CD14-positive monocyte (primary cell): ENCODE data around the gene BCL2L12. TPM values are rescaled to one million over a fixed set of nuclear protein-coding genes. Genes with fewer than 3 reads are reported as not detected.

Source experiments
- DNase-seq, 3 donors: peaks; one replicate each; pipeline ENCODE4 v3.0.0-alpha.2; 2011 to 2022
- H2AFZ ChIP-seq: 2 replicates; pipeline ENCODE4 v1.6.0; 2012; ENCODE audit warnings: mild to moderate bottlenecking, low read depth, low read length, inconsistent platforms; ENCODE audit not compliant: insufficient read depth, poor library complexity, severe bottlenecking
- H3K27ac ChIP-seq, 2 donors: 1 replicate in 1 of 2; 2 replicates in 1 of 2; pipeline ENCODE4 v1.5.1; 2012 to 2013; ENCODE audit warnings: low read length in 2 of 2, control low read depth in 1 of 2, inconsistent platforms in 1 of 2, low read depth in 1 of 2, mild to moderate bottlenecking in 1 of 2
- H3K27me3 ChIP-seq, 2 donors: one replicate each; pipeline versions ENCODE4 v1.6.0 to v1.6.1; 2011 to 2013; ENCODE audit warnings: low read length in 2 of 2; ENCODE audit not compliant: control insufficient read depth in 2 of 2, insufficient read depth in 2 of 2
- H3K36me3 ChIP-seq, 2 donors: replicated peaks in 1 of 2; 1 replicate in 1 of 2; 2 replicates in 1 of 2; pipeline versions ENCODE4 v1.5.1 to v1.6.1; 2012 to 2013; ENCODE audit warnings: low read length in 2 of 2, control low read depth in 1 of 2, inconsistent platforms in 1 of 2, mild to moderate bottlenecking in 1 of 2; ENCODE audit not compliant: insufficient read depth in 2 of 2, control insufficient read depth in 1 of 2
- H3K4me1 ChIP-seq, 2 donors: 1 replicate in 1 of 2; 2 replicates in 1 of 2; pipeline versions ENCODE4 v1.5.1 to v1.6.1; 2012 to 2013; ENCODE audit warnings: low read length in 2 of 2, control low read depth in 1 of 2, inconsistent platforms in 1 of 2, mild to moderate bottlenecking in 1 of 2, moderate library complexity in 1 of 2; ENCODE audit not compliant: insufficient read depth in 2 of 2, control insufficient read depth in 1 of 2
- H3K4me2 ChIP-seq: replicated peaks from 2 replicates; pipeline ENCODE3; 2012; ENCODE audit warnings: low read length, moderate library complexity, mild to moderate bottlenecking; ENCODE audit not compliant: poor library complexity, severe bottlenecking; ENCODE audit errors: extremely low read depth
- H3K4me3 ChIP-seq, 3 experiments: fragments of 200-600 bp in 1 of 3; sonication (generic) in 1 of 3; replicated peaks in 1 of 3; 1 replicate in 2 of 3; 2 replicates in 1 of 3; pipeline ENCODE4 v1.5.1; 2011 to 2013; ENCODE audit warnings: low read length in 3 of 3, mild to moderate bottlenecking in 3 of 3, control low read depth in 2 of 3, low read depth in 2 of 3, inconsistent platforms in 1 of 3, moderate library complexity in 1 of 3
- H3K79me2 ChIP-seq: 2 replicates; pipeline ENCODE4 v1.6.0; 2012; ENCODE audit warnings: mild to moderate bottlenecking, control low read depth, inconsistent platforms, low read length, moderate library complexity; ENCODE audit not compliant: insufficient read depth
- H3K9ac ChIP-seq: 2 replicates; pipeline ENCODE4 v1.6.0; 2017; ENCODE audit warnings: low read length, mild to moderate bottlenecking; ENCODE audit not compliant: insufficient read depth, poor library complexity, severe bottlenecking
- H3K9me3 ChIP-seq, 2 donors: replicated peaks in 1 of 2; 1 replicate in 1 of 2; 2 replicates in 1 of 2; pipeline versions ENCODE4 v1.5.1 to v1.6.1; 2012 to 2013; ENCODE audit warnings: low read length in 2 of 2, control low read depth in 1 of 2; ENCODE audit not compliant: control insufficient read depth in 1 of 2, insufficient read depth in 1 of 2
- H4K20me1 ChIP-seq: 2 replicates; pipeline ENCODE4 v1.6.0; 2012; ENCODE audit warnings: mild to moderate bottlenecking, low read length, control low read depth, moderate library complexity; ENCODE audit not compliant: insufficient read depth
- H3K27ac Mint-ChIP-seq, 7 donors: one replicate each; pipeline ENCODE4 v1.8.0; 2020; ENCODE audit warnings: mild to moderate bottlenecking in 7 of 7, mixed read lengths in 7 of 7, moderate library complexity in 6 of 7, inconsistent platforms in 2 of 7
- H3K27me3 Mint-ChIP-seq, 3 donors: one replicate each; pipeline ENCODE4 v1.8.0; 2021 to 2022; ENCODE audit warnings: low read depth in 3 of 3, mild to moderate bottlenecking in 3 of 3, mixed read lengths in 3 of 3, moderate library complexity in 3 of 3, inconsistent platforms in 1 of 3
- H3K36me3 Mint-ChIP-seq, 2 donors: one replicate each; pipeline ENCODE4 v1.8.0; 2020; ENCODE audit warnings: mixed read lengths in 2 of 2, inconsistent platforms in 1 of 2, mild to moderate bottlenecking in 1 of 2
- H3K4me1 Mint-ChIP-seq: one replicate; pipeline ENCODE4 v1.8.0; 2020; ENCODE audit warnings: mild to moderate bottlenecking, mixed read lengths
- H3K4me3 Mint-ChIP-seq, 2 donors: one replicate each; pipeline ENCODE4 v1.8.0; 2020; ENCODE audit warnings: mild to moderate bottlenecking in 2 of 2, mixed read lengths in 2 of 2, moderate library complexity in 1 of 2
- H3K9me3 Mint-ChIP-seq, 7 donors: one replicate each; pipeline ENCODE4 v1.8.0; 2020 to 2022; ENCODE audit warnings: mixed read lengths in 7 of 7, mild to moderate bottlenecking in 6 of 7, moderate library complexity in 6 of 7, inconsistent platforms in 2 of 7
- CTCF ChIP-seq: fragments of 200-600 bp; IDR thresholded peaks from one replicate; pipeline ENCODE4 v1.8.0; 2022; ENCODE audit warnings: antibody characterized with exemption, mild to moderate bottlenecking
- WGBS: methylation state at CpG from one replicate; pipeline ENCODE4 v1.1.5; 2013; ENCODE audit warnings: missing lambda C conversion rate; ENCODE audit not compliant: insufficient coverage; 5-methylcytosine and 5-hydroxymethylcytosine counted together
- intact Hi-C, 2 donors: fragments of 100-400 bp; cut with micrococcal nuclease; formaldehyde crosslinking; loops; one replicate each; pipeline versions ENCODE4 v1.15.0 to v1.15.1; 2023
- polyA plus RNA-seq, 3 donors: library from polyadenylated mRNA; depleted of rRNA in 1 of 3; unstranded in 2 of 3; stranded (reverse) in 1 of 3; fragments of 300-500 nt in 2 of 3; fragments of >200 nt in 1 of 3; fragmentation: Illumina TruSeq in 2 of 3; gene quantifications; 1 replicate in 2 of 3; 2 replicates in 1 of 3; pipeline ENCODE4 v1.2.3, GENCODE V29; 2012 to 2021

Gene BCL2L12
- polyA plus RNA-seq, 3 donors, result 5.7 to 10.3 (median 8.6) TPM

DNA sequence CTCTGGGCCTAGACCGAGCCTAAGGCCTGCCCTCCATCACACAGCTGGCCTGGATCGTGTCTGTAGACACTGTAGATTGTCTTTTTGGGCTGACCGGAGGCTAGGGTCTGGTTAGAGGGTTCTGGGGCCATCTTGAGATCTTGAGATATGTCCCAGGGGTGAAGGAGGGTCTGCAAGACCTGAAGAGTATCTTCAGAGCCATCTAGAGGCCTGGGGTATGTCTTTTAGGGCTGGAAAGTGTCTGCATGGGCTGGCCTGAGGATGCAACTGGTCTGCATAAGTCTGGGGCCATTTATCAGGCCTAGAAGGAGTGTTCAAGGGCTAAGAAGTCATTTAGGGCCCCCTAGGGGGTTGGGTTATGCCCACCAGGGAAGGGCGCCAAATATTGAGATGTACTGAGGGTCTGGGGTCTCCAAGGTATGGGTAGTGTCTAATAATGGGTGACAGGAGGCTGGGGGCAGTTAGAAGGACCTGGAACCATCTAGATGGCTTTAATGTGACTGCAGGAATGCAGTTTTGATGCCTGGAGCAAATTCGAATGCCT lies 23.2 kb upstream of the BCL2L12 start:
- H3K27me3 ChIP-seq, result no peaks in the 10 kb centered on the region
- Mint-ChIP-seq H3K9me3 (peaks cover 0 to 2% (median 0%) of the 10 kb centered on the region in 7 donors), H3K4me3 (peak overlapping the region; percentile 95 to 99), H3K36me3 (peaks cover 24 to 34% of the 10 kb centered on the region in 2 donors), H3K4me1 (peaks cover 49% of the 10 kb centered on the region), H3K27me3 (peaks cover 0 to 12% (median 9%) of the 10 kb centered on the region in 3 donors), H3K27ac (peak overlapping the region; percentile 91 to 100 (median 98))
- peaks cover 41% of the 10 kb centered on the region for H3K79me2 ChIP-seq
- H3K4me2 ChIP-seq, result peak overlapping the region; percentile 94
- H3K27ac ChIP-seq, result peak overlapping the region; percentile 86 to 98
- peaks cover 20 to 33% of the 10 kb centered on the region in 2 donors for H3K36me3 ChIP-seq
- no peak for TF ChIP-seq CTCF
- peak overlapping the region; percentile 70 to 99 (median 98) for H3K4me3 ChIP-seq
- peak in 1 of 3 donors; percentile 23 for DNase-seq
- peak overlapping the region; percentile 94 for H2AFZ ChIP-seq
- peaks cover 30% of the 10 kb centered on the region for H4K20me1 ChIP-seq
- peak overlapping the region; percentile 98 for H3K9ac ChIP-seq
- 6% methylated on average over 3 of the region's 5 CpGs for WGBS
- no peaks in the 10 kb centered on the region for H3K9me3 ChIP-seq
- H3K4me1 ChIP-seq, result peaks cover 45 to 50% of the 10 kb centered on the region in 2 donors
- intact Hi-C loops, result loop anchor here (1.0 to 5.0 kb wide), 5 partner anchors 22 to 145 kb away; partner anchors contain the start of genes PRMT1 (in 2 of the 2), PRR12 (in 1 of the 2) and RPS11 (in 1 of the 2)

- no peaks in the 10 kb centered on the region for H3K9me3 ChIP-seq
- Mint-ChIP-seq H3K4me3 (no peak overlapping the region), H3K27ac (peak overlapping the region in 2 of 7 donors; percentile 7 to 53), H3K4me1 (peaks cover 40% of the 10 kb centered on the region), H3K27me3 (peaks cover 0 to 10% (median 9%) of the 10 kb centered on the region in 3 donors), H3K36me3 (peaks cover 24 to 40% of the 10 kb centered on the region in 2 donors), H3K9me3 (peaks cover 0 to 2% (median 0%) of the 10 kb centered on the region in 7 donors)
- H3K36me3 ChIP-seq, result peaks cover 28 to 42% of the 10 kb centered on the region in 2 donors
- DNase-seq, result no peak
- H3K4me3 ChIP-seq, result peak overlapping the region in 1 of 3 experiments; percentile 99
- intact Hi-C loops, result loop anchor here (2.0 to 5.0 kb wide), 4 partner anchors 33 to 146 kb away; partner anchors contain the start of genes PRMT1 (in 2 of the 2), PRR12 (in 1 of the 2) and RPS11 (in 1 of the 2)
- 89% methylated on average over 2 of the region's 2 CpGs for WGBS
- H2AFZ ChIP-seq, result no peak overlapping the region
- no peak overlapping the region for H3K4me2 ChIP-seq
- TF ChIP-seq CTCF, result no peak
- no peaks in the 10 kb centered on the region for H3K27me3 ChIP-seq
- H3K79me2 ChIP-seq, result peaks cover 41% of the 10 kb centered on the region
- H4K20me1 ChIP-seq, result peaks cover 38% of the 10 kb centered on the region
- no peak overlapping the region for H3K9ac ChIP-seq
- H3K27ac ChIP-seq, result peak overlapping the region in 1 of 2 donors; percentile 98
- H3K4me1 ChIP-seq, result peaks cover 36 to 41% of the 10 kb centered on the region in 2 donors
These were observed 22.3 kb upstream of the BCL2L12 start for GRCh38 chr19:49643466-49643865.
